ENCODE data around the gene NPFFR1. TPM values are rescaled to one million over a fixed set of nuclear protein-coding genes. Genes with fewer than 3 reads are reported as not detected.

The NPFFR1 gene
- total and polyA plus RNA-seq, 10 donors, result under 0.01 to 0.63 (median 0.09) TPM; not detected in 2

DNA sequence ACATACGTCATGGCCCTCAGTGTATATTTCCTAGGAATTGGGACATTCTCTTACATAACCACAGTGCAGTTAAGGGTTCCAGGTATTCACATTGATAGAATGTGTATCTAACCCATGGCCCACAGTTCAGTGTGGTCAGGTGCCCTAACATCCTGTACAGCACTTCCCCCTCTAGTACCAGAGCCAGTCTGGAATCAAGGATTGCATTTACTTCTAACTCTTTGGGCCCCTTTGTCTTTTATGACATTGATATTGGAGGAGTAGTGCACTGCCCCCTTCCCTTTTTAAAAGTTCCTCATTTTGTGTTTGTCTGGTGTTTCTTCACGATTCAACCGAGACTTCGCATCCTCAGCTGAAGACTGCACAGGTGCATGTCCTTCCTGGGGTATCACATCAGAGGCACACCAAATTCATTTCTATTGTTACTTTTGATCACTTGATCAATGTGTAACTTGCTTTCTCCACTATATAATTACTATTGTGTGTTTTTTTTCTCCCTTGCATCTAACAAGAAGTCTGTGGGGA lies 22.4 kb upstream of the NPFFR1 start:
- no peaks in the 10 kb centered on the region for H3K9me3 ChIP-seq
- no peak overlapping the region for H3K27ac ChIP-seq
- H3K4me3 ChIP-seq, result no peak overlapping the region
- TF ChIP-seq, protein P1, sequence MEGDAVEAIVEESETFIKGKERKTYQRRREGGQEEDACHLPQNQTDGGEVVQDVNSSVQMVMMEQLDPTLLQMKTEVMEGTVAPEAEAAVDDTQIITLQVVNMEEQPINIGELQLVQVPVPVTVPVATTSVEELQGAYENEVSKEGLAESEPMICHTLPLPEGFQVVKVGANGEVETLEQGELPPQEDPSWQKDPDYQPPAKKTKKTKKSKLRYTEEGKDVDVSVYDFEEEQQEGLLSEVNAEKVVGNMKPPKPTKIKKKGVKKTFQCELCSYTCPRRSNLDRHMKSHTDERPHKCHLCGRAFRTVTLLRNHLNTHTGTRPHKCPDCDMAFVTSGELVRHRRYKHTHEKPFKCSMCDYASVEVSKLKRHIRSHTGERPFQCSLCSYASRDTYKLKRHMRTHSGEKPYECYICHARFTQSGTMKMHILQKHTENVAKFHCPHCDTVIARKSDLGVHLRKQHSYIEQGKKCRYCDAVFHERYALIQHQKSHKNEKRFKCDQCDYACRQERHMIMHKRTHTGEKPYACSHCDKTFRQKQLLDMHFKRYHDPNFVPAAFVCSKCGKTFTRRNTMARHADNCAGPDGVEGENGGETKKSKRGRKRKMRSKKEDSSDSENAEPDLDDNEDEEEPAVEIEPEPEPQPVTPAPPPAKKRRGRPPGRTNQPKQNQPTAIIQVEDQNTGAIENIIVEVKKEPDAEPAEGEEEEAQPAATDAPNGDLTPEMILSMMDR (IDR thresholded peaks at IDR 0.05 in 8 of 11, conservative IDR thresholded peaks at IDR 0.05 in 3 of 11), result no peak
- TF ChIP-seq POLR2A (IDR thresholded peaks at IDR 0.05) (no peak), POLR2AphosphoS5 (IDR thresholded peaks at IDR 0.05) (no peak)
- 33 to 58% (median 45%) methylated on average over 4 of the region's 4 CpGs for WGBS, 5 donors
- H3K27me3 ChIP-seq (replicated peaks in 1 of 7), result no peaks in the 10 kb centered on the region
- H3K4me1 ChIP-seq, result peaks cover 0 to 34% (median 8%) of the 10 kb centered on the region in 6 donors
- intact Hi-C loops (cut with DNase I; ENCODE audit: low total_unique reads), result no loop called here
- no peak for DNase-seq
- H3K36me3 ChIP-seq, result no peaks in the 10 kb centered on the region

DNA sequence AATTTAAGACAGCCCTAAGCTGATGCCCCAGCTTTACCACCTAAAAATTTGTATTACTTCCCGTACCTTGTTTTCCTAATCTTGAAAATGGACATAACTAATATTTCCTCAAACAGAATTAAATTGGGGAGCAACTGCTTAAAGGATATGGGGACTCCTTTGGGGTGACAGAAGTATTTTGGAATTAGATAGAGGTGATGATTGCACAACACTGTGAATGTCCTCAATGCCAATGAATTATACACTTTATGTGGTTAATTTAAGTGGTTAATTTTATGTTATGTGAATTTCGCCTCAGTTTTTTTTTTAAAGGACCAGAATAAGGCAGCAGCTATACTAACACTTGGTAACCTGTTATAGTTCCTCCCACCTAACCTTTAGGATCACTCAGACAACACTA lies 19.9 kb upstream of the NPFFR1 start:
- no peaks in the 10 kb centered on the region for H3K27me3 ChIP-seq (replicated peaks in 1 of 7)
- DNase-seq, result no peak
- TF ChIP-seq, protein P1 (IDR thresholded peaks at IDR 0.05 in 8 of 11, conservative IDR thresholded peaks at IDR 0.05 in 3 of 11), result no peak
- TF ChIP-seq POLR2A (IDR thresholded peaks at IDR 0.05) (no peak), POLR2AphosphoS5 (IDR thresholded peaks at IDR 0.05) (no peak)
- peaks cover 0 to 35% (median 8%) of the 10 kb centered on the region in 6 donors for H3K4me1 ChIP-seq
- intact Hi-C loops (cut with DNase I; ENCODE audit: low total_unique reads), result no loop called here
- no peaks in the 10 kb centered on the region for H3K36me3 ChIP-seq
- WGBS, 5 donors, result 73 to 86% (median 78%) methylated on average over 2 of the region's 2 CpGs
- no peaks in the 10 kb centered on the region for H3K9me3 ChIP-seq
- H3K27ac ChIP-seq, result no peak overlapping the region
- H3K4me3 ChIP-seq, result no peak overlapping the region

DNA sequence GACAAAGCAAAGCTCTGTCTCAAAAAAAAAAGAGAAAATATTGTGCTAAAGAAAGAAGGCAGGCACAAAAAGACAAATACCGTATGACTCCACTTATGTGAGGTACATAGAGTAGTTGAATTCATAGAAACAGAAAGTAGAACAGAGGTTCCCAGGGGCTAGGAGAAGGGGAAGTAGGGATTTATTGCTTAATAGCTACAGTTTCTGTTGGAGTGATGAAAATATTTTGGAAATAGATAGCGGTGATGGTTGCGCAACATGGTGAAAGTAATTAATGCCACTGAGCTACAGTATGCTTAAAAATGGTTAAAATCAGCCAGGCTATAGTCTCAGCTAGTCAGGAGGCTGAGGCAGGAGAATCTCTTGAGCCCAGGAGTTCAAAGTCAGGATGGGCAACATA lies 18.5 kb upstream of the NPFFR1 start:
- WGBS, 5 donors, result 31 to 56% (median 53%) methylated on average over 3 of the region's 3 CpGs
- Histone ChIP-seq H3K36me3 (no peaks in the 10 kb centered on the region), H3K9me3 (no peaks in the 10 kb centered on the region), H3K4me1 (peaks cover 0 to 46% (median 10%) of the 10 kb centered on the region in 6 donors), H3K4me3 (no peak overlapping the region), H3K27me3 (replicated peaks in 1 of 7) (no peaks in the 10 kb centered on the region), H3K27ac (peak overlapping the region in 6 of 8 donors; percentile 27 to 71 (median 60))
- DNase-seq, result no peak
- intact Hi-C loops (cut with DNase I; ENCODE audit: low total_unique reads), result no loop called here
- TF ChIP-seq, protein P1 (IDR thresholded peaks at IDR 0.05 in 8 of 11, conservative IDR thresholded peaks at IDR 0.05 in 3 of 11), result no peak
- no peak for TF ChIP-seq POLR2A (IDR thresholded peaks at IDR 0.05)
- no peak for TF ChIP-seq POLR2AphosphoS5 (IDR thresholded peaks at IDR 0.05)

- peaks cover 0 to 52% (median 14%) of the 10 kb centered on the region in 6 donors for H3K4me1 ChIP-seq
- H3K27ac ChIP-seq, result peak overlapping the region in 1 of 8 donors; percentile 67
Measured at GRCh38 chr10:70300908-70301597, 17.2 kb upstream of the NPFFR1 start.

More at GRCh38 chr10:70300908-70301597, 17.2 kb upstream of the NPFFR1 start:
- intact Hi-C loops (cut with DNase I; ENCODE audit: low total_unique reads), result no loop called here
- Histone ChIP-seq H3K4me3 (no peak overlapping the region), H3K36me3 (no peaks in the 10 kb centered on the region), H3K9me3 (no peaks in the 10 kb centered on the region), H3K27me3 (replicated peaks in 1 of 7) (no peaks in the 10 kb centered on the region)
- no peak for TF ChIP-seq POLR2AphosphoS5 (IDR thresholded peaks at IDR 0.05)
- TF ChIP-seq, protein P1 (IDR thresholded peaks at IDR 0.05 in 8 of 11, conservative IDR thresholded peaks at IDR 0.05 in 3 of 11), result no peak
- TF ChIP-seq POLR2A (IDR thresholded peaks at IDR 0.05), result no peak
- no peak for DNase-seq
- WGBS, 5 donors, result 89 to 99% (median 95%) methylated on average over 17 to 19 of the region's 19 CpGs
